GM19240 (cell line): ENCODE data around the gene OTOS.

ENCODE experiments used
- DNase-seq: peaks from one replicate; pipeline ENCODE4 v3.0.0; 2011; ENCODE audit warnings: low spot score; ENCODE audit not compliant: insufficient read length

The OTOS gene

GRCh38 chr2:240168041-240168440 lies 27.6 kb upstream of the OTOS start:
- no peak for DNase-seq

- no peak for DNase-seq
These were observed 27.1 kb upstream of the OTOS start for GRCh38 chr2:240167588-240167880.

- DNase-seq = no peak
These were observed 26.5 kb upstream of the OTOS start for GRCh38 chr2:240166761-240167587.

- no peak for DNase-seq
These were observed 25.7 kb upstream of the OTOS start for GRCh38 chr2:240166191-240166590.

- DNase-seq = no peak
These were observed 25.2 kb upstream of the OTOS start for GRCh38 chr2:240165661-240166060.

- DNase-seq = no peak
These were observed 24.6 kb upstream of the OTOS start for GRCh38 chr2:240165034-240165433.

GRCh38 chr2:240164586-240164985 lies 24.1 kb upstream of the OTOS start:
- DNase-seq = no peak

- DNase-seq = no peak
These were observed 23.6 kb upstream of the OTOS start for GRCh38 chr2:240163844-240164574.

- no peak for DNase-seq
These were observed 22.7 kb upstream of the OTOS start for GRCh38 chr2:240162939-240163714.

- no peak for DNase-seq
These were observed 22.1 kb upstream of the OTOS start for GRCh38 chr2:240162531-240162930.

- no peak for DNase-seq
These were observed 21.6 kb upstream of the OTOS start for GRCh38 chr2:240162032-240162431.

GRCh38 chr2:240161087-240161750 lies 20.8 kb upstream of the OTOS start:
- DNase-seq = no peak

- no peak for DNase-seq
These were observed 20.0 kb upstream of the OTOS start for GRCh38 chr2:240160291-240161086.

GRCh38 chr2:240159251-240159839 lies 18.9 kb upstream of the OTOS start:
- no peak for DNase-seq

- DNase-seq = no peak
These were observed 16.7 kb upstream of the OTOS start for GRCh38 chr2:240157147-240157470.

GRCh38 chr2:240156435-240157146 lies 16.1 kb upstream of the OTOS start:
- no peak for DNase-seq

- no peak for DNase-seq
These were observed 15.4 kb upstream of the OTOS start for GRCh38 chr2:240155745-240156390.

GRCh38 chr2:240155048-240155744 lies 14.7 kb upstream of the OTOS start:
- DNase-seq = no peak

GRCh38 chr2:240154606-240155005 lies 14.1 kb upstream of the OTOS start:
- DNase-seq = no peak
